Uterus (tissue), 2 donors: ENCODE measurements around the gene VGLL3.

Experiments
- POLR2A ChIP-seq, 2 donors: fragments of 450-650 bp; IDR thresholded peaks; one replicate each; pipeline ENCODE4 v1.6.1; 2016; ENCODE audit warnings: antibody characterized with exemption in 2 of 2, mild to moderate bottlenecking in 1 of 2, moderate library complexity in 1 of 2
- TF ChIP-seq, protein P1 (sequence below), 4 experiments: fragments of 200-600 bp in 2 of 4; fragments of 450-650 bp in 2 of 4; sonication (generic) in 2 of 4; IDR thresholded peaks; one replicate each; pipeline ENCODE4 v1.5.1; 2016 to 2019; ENCODE audit warnings: antibody characterized with exemption in 4 of 4, mild to moderate bottlenecking in 2 of 4, moderate library complexity in 1 of 4

DNA sequence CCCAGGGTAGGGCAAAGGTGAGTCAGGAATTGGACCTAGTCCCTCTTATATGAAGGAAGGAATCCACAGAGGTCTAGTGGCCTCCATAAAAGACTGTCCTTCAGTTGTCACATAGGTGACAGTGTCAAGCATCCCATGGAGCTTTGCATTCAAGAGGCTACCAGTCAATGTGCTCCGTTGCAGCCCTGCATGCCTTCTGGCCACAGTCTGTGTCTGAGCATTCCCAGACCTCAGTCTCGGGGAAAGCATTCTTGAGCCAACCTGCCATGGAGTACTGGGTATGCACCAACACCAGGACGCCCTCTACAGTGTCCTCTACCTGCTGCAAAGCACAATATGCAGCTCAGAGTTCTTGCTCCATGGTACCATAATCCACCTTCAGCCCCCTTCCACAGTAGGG lies 46.7 kb upstream of the VGLL3 start:
- TF ChIP-seq, protein P1, sequence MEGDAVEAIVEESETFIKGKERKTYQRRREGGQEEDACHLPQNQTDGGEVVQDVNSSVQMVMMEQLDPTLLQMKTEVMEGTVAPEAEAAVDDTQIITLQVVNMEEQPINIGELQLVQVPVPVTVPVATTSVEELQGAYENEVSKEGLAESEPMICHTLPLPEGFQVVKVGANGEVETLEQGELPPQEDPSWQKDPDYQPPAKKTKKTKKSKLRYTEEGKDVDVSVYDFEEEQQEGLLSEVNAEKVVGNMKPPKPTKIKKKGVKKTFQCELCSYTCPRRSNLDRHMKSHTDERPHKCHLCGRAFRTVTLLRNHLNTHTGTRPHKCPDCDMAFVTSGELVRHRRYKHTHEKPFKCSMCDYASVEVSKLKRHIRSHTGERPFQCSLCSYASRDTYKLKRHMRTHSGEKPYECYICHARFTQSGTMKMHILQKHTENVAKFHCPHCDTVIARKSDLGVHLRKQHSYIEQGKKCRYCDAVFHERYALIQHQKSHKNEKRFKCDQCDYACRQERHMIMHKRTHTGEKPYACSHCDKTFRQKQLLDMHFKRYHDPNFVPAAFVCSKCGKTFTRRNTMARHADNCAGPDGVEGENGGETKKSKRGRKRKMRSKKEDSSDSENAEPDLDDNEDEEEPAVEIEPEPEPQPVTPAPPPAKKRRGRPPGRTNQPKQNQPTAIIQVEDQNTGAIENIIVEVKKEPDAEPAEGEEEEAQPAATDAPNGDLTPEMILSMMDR (IDR thresholded peaks at IDR 0.05) = no peak
- TF ChIP-seq POLR2A (IDR thresholded peaks at IDR 0.05) = no peak
